GM12878 (cell line): ENCODE measurements around the gene TIMM21. TPM values are rescaled to one million over a fixed set of nuclear protein-coding genes. Genes with fewer than 3 reads are reported as not detected.

Source experiments
- CEBPZ ChIP-seq: fragments of 150-350 bp; IDR thresholded peaks from 2 replicates; pipeline ENCODE4 v1.6.1; 2016; ENCODE audit warnings: low read depth, low read length
- E2F8 ChIP-seq: fragments of 450-650 bp; IDR thresholded peaks from 2 replicates; pipeline ENCODE4 v1.6.1; 2018; ENCODE audit warnings: mild to moderate bottlenecking, low read depth, moderate library complexity; ENCODE audit not compliant: partially characterized antibody
- HSF1 ChIP-seq: fragments of 150-350 bp; IDR thresholded peaks from 2 replicates; pipeline ENCODE4 v1.6.1; 2014; ENCODE audit warnings: mild to moderate bottlenecking, low read depth, low read length
- IKZF2 ChIP-seq, 2 experiments: fragments of 450-650 bp; IDR thresholded peaks; 2 replicates each; pipeline ENCODE4 v1.6.1; 2017; ENCODE audit warnings: mild to moderate bottlenecking in 2 of 2, moderate library complexity in 2 of 2
- polyA plus RNA-seq, 11 experiments: library from polyadenylated mRNA; depleted of rRNA in 4 of 11; unstranded in 6 of 11; stranded (reverse) in 5 of 11; fragments of >200 nt; fragmentation: Nextera tagmentation in 4 of 11; fragmentation: Illumina TruSeq in 1 of 11; extraction: Ambion mirVana in 4 of 11; extraction: Trizol in 1 of 11; gene quantifications; 1 replicate in 1 of 11; 2 replicates in 10 of 11; pipeline versions ENCODE4 v1.2.1 to v1.2.3, GENCODE V29; 2011 to 2016; ENCODE audit warnings: inconsistent platforms in 2 of 11, missing spikeins in 2 of 11, low read depth in 1 of 11
- total RNA-seq, 4 experiments: library from RNA; depleted of rRNA in 3 of 4; stranded (reverse); fragments of >200 nt in 3 of 4; fragmentation: Illumina TruSeq in 1 of 4; extraction: Trizol in 1 of 4; gene quantifications; 2 replicates each; pipeline versions ENCODE4 v1.2.1 to v1.2.3, GENCODE V29; 2013 to 2021

The TIMM21 gene
- total and polyA plus RNA-seq, 10 of the 15 experiments (the other 5 are each of a cell fraction or from before 2014, with no cell fraction given): 39.5 to 203 (median 83.4) TPM

- TF ChIP-seq IKZF2 (IDR thresholded peaks at IDR 0.05) (no peak), HSF1 (no peak), CEBPZ (no peak), E2F8 (no peak)
Measured at GRCh38 chr18:74194691-74195090, 46.4 kb downstream of the TIMM21 start (continued).
